Neuron (in vitro differentiated cells): ENCODE measurements around the gene EVC.

Source experiments
- H2AFZ ChIP-seq: one replicate; pipeline ENCODE4 v1.6.1; 2013; ENCODE audit warnings: low read depth, mild to moderate bottlenecking, inconsistent platforms, low read length, moderate library complexity
- H3K27me3 ChIP-seq: one replicate; pipeline ENCODE4 v1.6.1; 2013; ENCODE audit warnings: low read length; ENCODE audit not compliant: insufficient read depth
- H3K36me3 ChIP-seq: one replicate; pipeline ENCODE4 v1.6.1; 2013; ENCODE audit warnings: low read length; ENCODE audit not compliant: insufficient read depth
- H3K4me1 ChIP-seq: one replicate; pipeline ENCODE4 v1.6.1; 2013; ENCODE audit warnings: low read length; ENCODE audit not compliant: insufficient read depth
- H3K4me3 ChIP-seq: 2 replicates; pipeline ENCODE4 v1.5.1; 2013; ENCODE audit warnings: mild to moderate bottlenecking, low read length, moderate library complexity
- H3K9me3 ChIP-seq: one replicate; pipeline ENCODE4 v1.6.1; 2013; ENCODE audit warnings: low read length

EVC gene

DNA sequence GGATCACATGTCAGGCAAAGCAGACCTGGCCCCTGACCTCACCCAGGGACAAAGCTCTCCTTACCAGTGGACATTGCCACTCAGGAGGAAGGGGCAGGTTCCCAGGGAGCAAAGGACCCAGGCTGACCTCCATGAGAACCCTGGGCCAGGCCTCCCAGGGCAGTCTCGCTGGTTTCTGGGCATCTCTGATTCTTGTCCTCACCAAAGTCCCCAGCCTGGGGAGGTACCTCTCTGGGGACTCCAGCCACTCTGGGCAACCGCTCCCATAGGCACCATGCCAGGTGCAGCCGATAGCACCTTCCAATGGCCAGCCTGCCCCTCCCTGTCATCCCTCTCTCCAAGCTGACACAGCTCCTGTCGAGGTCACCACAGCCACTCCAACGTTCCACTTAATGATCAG is 10.5 kb upstream of the EVC start:
- peaks cover 6% of the 10 kb centered on the region for H3K27me3 ChIP-seq
- no peaks in the 10 kb centered on the region for H3K4me1 ChIP-seq
- no peak overlapping the region for H2AFZ ChIP-seq
- no peak overlapping the region for H3K4me3 ChIP-seq
- no peaks in the 10 kb centered on the region for H3K36me3 ChIP-seq
- H3K9me3 ChIP-seq, result peaks cover 5% of the 10 kb centered on the region

DNA sequence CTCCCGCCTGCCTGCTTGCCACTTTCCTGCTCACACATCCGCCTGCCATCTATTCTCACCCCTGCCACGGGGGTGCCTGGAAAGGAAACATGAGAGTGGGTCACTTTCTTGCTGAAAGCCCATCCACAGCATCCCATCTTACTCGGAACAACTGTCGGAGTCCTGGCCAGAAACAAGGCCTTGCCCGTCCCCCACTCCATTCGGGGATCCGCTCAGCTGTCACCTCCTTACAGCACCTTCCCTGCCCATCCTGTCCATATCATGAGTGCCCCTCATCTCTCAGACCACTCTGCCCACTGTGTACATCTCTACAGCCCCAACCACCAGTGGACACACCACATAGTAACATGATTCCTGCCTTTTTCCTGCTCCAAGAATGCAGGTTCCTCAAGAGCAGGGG is 9.0 kb upstream of the EVC start:
- H2AFZ ChIP-seq, result no peak overlapping the region
- no peak overlapping the region for H3K4me3 ChIP-seq
- peaks cover 7% of the 10 kb centered on the region for H3K27me3 ChIP-seq
- no peaks in the 10 kb centered on the region for H3K36me3 ChIP-seq
- H3K4me1 ChIP-seq, result no peaks in the 10 kb centered on the region
- H3K9me3 ChIP-seq, result peaks cover 5% of the 10 kb centered on the region

DNA sequence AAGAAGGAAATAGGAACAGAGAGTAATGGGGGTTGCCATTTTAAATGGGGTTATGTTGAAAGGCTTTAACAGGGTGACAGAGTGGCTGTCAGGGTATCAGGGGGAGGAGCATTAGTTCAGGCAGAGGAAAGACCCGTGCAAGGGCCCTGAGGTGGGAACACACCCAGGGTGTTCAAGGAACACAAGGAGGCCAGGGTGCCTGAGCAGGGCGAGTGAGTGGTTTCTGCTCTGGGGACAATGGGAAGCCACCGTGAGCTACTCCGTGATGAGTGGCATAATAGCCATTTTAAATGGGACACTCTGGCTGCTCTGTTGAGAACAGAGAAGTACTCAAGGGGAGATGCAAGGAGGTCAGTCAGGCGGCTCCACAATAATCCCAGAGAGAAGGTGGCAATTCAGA is 7.2 kb upstream of the EVC start:
- Histone ChIP-seq H3K36me3 (no peaks in the 10 kb centered on the region), H2AFZ (no peak overlapping the region), H3K27me3 (peaks cover 20% of the 10 kb centered on the region), H3K4me3 (no peak overlapping the region), H3K9me3 (peaks cover 5% of the 10 kb centered on the region), H3K4me1 (no peaks in the 10 kb centered on the region)

DNA sequence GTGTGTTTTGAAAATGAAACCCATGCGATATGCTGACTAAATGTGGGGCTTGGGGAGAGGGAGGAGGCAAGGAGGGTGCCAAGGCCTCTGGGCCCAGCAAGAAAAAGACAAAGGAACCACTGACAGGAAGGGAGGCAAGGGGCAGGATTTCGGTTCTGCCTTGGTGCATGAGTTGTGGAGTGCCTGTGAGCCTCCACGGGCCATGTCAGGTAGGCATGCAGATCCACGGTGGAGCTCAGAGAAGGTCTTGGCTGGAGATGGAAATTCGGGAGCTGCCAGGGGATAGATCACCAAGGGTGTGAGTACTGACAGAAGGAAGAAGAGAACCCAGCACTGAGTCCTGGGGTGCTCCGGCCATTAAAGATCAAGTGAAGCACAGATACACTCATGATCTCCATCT is 6.7 kb upstream of the EVC start:
- Histone ChIP-seq H2AFZ (no peak overlapping the region), H3K4me3 (no peak overlapping the region), H3K9me3 (peaks cover 5% of the 10 kb centered on the region), H3K36me3 (no peaks in the 10 kb centered on the region), H3K27me3 (peaks cover 24% of the 10 kb centered on the region), H3K4me1 (no peaks in the 10 kb centered on the region)

DNA sequence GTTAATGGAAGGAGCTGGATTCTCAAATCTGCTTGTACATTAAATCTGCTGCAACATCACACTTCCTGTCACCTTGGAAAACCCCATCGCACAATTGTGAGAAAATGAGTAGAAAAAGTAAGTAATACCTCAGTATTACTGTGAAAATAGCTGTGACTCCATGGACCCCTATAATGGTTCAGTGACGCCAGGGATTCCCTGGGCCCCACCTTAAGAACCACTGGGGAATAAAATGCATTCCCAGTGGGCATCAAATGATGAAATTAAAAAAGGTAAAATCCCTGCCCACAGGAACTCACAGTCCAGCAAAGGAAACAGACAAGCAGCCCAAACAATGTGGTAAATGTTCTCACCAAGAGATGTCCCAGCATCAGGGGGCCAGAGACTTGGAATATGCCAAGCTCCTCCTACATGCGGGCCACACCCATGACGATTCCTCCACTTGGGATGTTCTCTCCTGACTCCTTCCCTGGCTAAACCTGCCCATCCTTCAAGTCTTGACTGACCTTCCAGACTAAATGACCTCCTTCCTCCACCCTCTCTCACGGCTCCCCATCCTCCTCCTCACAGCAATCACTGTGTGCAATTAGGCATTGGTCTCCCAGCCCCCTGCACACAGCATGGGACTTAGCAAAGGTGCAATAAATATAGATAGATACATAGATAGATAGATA is 5.2 kb upstream of the EVC start:
- Histone ChIP-seq H3K4me3 (no peak overlapping the region), H3K9me3 (peaks cover 5% of the 10 kb centered on the region), H2AFZ (no peak overlapping the region), H3K36me3 (no peaks in the 10 kb centered on the region), H3K27me3 (peaks cover 31% of the 10 kb centered on the region), H3K4me1 (no peaks in the 10 kb centered on the region)

DNA sequence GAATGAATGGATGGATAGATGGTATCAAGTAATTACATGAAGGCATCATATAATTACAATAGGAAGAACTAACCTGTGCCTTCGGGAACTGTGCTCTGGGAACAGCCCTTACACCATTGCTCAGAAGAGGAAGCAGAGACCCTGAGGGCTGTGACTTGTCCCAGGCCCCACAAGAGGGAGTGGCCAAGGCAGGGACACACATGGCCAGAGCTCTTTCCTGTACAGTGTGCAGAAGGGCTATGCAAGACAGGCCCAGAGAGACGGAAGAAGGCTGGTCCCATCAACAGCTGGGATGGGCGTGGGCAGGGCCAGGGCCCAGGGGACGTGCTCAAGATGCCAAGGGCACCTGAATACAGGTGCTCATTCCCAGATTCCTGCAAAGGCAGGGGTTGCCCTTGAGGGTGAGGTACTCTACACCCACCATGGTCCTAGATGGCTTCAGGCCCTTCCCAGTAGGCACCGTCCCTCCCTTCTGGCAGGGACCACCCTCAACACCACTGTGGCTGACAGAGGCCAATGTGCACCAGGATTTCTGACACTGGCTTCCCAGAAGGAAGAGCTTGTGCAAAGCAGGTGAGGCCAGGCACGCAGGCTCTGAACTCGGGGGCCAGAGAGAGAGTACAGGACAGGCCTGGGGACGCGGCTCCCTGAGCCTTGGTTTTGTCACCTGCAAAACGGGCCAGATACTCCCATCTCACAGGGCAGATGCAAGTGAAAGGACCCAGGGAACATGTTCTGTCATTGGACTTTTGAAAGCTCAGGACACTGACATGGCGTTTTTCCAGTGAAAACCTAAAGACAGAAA is 4.3 kb upstream of the EVC start:
- Histone ChIP-seq H3K9me3 (peaks cover 5% of the 10 kb centered on the region), H2AFZ (no peak overlapping the region), H3K4me1 (peaks cover 2% of the 10 kb centered on the region), H3K4me3 (no peak overlapping the region), H3K36me3 (no peaks in the 10 kb centered on the region), H3K27me3 (peaks cover 31% of the 10 kb centered on the region)

DNA sequence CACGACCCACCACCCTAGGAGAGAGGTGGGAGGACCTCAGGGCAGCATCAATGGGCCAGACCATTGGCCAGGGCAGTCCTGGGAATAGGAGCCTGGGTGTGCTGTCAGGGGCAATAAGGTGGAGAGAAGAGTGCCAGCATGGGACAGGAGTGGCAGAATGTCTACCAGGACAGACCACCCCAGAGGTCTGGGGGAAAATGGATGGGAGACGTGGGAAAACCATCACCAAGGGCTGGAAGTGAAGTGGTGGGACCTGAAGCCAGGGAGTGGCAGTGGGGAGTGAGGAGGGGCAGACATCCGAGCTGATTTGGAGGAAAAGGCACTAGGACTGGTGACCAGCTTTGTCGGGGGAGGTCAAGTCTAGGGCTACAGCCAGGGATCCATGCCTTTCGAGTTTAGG is 3.6 kb upstream of the EVC start:
- peaks cover 31% of the 10 kb centered on the region for H3K27me3 ChIP-seq
- H3K4me1 ChIP-seq, result peaks cover 7% of the 10 kb centered on the region
- no peaks in the 10 kb centered on the region for H3K36me3 ChIP-seq
- peaks cover 5% of the 10 kb centered on the region for H3K9me3 ChIP-seq
- no peak overlapping the region for H3K4me3 ChIP-seq
- no peak overlapping the region for H2AFZ ChIP-seq

DNA sequence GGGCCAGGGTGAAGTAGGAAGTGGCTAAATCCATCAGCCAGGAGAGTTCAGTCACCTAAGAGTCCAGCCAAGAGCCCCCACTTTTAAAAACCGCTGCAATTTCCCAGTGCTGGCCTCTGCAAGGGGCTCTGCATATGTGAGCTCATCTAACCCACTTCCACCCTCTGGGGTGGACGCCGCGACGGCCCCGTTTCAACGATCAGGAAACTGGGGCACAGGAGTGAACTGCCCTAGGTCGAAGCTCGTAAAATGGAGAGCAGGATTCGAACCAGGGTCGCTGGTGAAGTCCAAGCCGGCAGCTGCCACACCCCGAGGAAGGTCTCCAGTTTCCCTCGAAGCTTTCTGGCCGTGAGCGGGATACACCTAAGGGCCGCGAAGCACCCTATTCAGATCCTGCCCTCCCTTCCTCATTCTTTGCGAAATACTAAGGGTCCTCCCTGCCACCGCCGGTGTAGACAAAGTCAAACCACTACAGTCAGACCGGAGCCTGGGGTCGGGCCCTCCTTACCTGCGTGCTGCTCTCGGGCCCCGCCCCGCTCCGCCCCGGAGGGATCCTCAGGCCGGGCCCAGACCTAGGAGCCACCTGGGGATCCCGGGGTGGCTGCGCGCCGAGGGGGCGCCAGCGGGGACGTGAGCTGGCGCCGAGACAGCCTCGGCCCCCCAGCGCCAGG is 3.1 kb upstream of the EVC start:
- no peak overlapping the region for H2AFZ ChIP-seq
- peaks cover 7% of the 10 kb centered on the region for H3K4me1 ChIP-seq
- no peaks in the 10 kb centered on the region for H3K36me3 ChIP-seq

DNA sequence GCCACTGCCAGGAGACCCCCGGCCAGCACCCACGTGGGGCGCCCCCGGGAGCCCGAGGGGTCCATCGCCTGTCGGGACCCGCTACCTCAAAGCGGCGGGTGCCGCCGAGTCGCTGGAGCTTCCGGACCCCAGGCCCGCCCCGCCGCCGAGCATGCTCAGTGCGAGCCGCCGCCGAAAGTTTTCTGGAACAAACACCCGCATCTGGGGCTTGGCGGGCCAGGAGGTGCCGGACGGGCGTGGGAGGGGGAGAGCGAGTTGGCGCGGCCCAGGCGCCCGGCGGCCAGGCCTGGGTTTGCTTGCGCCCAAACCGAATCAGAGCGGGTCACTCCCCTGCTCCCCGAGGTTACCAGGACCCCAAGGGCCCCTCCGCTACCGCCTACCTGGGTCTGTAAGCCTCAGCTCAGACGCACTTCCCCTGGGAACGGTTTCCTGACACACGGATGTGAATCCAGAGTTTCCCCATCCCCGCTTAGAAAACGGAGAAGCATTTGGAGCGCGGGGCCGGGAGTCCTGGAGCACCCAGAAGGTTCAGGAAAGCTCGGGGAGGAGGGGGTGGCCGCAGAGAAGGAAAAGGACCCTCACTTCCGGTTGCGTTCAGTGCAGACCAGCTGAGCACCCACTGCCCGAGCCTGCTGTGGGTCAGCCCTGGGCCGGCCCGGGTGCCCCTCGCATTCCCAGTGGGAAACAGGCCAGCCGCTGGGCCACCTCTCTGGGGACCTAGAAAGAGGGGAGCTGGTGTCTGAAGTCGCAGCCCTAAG is 2.4 kb upstream of the EVC start, which contains the start of gene EVC2:
Gene EVC2 (minus strand): TSS at position 111 of the 758 bp plus-strand sequence. CDS start 46 bp downstream, at position 65.
- Histone ChIP-seq H3K4me3 (no peak within 1 kb of the TSS), H3K27me3 (peaks cover 31% of the 10 kb centered on the region), H3K9me3 (peaks cover 5% of the 10 kb centered on the region), H3K36me3 (no peaks in the 10 kb centered on the region), H2AFZ (no peak within 1 kb of the TSS), H3K4me1 (peaks cover 7% of the 10 kb centered on the region)

More for the DNA sequence above, 3.1 kb upstream of the EVC start:
- Histone ChIP-seq H3K27me3 (peaks cover 31% of the 10 kb centered on the region), H3K4me3 (no peak overlapping the region), H3K9me3 (peaks cover 5% of the 10 kb centered on the region)

DNA sequence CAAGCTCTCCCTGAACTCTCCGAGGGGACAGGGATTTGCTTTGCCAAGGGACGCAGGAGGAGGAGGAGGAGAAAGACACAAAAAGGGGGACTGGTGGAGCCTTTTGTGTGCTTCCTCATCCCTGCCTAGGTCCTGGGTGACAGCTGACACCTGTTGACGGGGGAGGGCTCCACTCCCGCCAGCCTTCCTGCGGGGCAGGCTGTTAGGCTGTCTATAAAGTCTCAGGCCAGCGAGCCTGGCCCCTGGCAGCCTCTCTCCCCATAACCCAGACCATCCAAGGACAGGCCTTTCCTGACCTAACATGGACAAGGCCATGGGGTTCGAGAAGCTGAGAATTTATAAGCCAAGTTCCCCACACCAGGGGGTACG is 1.8 kb upstream of the EVC start:
- H3K4me3 ChIP-seq, result no peak overlapping the region
- H2AFZ ChIP-seq, result no peak overlapping the region
- no peaks in the 10 kb centered on the region for H3K36me3 ChIP-seq
- H3K4me1 ChIP-seq, result peaks cover 7% of the 10 kb centered on the region
- H3K27me3 ChIP-seq, result peaks cover 31% of the 10 kb centered on the region
- H3K9me3 ChIP-seq, result peaks cover 2% of the 10 kb centered on the region

DNA sequence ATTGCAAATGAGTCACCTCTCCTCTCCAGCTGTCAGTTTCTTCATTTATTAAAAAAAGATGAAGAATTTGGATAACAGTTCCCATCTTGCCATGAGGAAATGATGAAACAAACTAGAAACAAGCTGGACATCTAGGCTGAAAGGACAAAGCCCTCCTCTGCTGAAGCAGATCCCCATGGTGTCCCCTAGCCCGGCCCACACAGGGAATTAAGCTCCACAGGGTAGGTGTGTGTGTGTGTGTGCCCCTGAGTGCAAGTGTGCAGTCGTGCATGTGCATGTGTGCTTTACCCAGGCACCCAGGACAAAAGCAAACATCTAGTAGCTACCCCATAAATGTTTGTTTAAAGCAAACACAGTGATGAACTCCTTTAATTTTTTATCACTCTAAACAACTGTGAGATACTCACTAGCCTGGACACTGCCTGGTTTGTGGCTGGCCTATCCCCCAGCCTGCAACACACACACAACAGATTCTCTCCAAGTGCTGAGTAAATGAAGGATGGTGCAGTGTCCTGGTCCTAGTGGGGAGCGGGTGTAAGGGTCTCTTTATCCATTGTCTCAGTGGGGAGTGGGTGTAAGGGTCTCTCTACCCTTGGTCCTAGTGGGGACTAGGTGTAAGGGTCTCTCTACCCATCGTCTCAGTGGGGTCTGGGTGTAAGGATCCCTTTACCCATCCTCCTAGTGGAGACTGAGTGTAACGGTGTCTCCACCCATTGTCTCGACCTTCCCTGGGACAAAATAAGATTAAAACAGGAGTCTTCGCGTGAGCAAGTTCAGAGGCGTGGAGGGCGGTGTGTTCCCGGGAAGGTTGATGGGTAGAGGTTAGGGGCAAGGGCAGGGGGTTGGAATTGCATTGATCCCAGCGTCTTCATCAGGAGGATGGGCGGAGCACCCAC is 688 bp upstream of the EVC start:
- H3K27me3 ChIP-seq, result peaks cover 31% of the 10 kb centered on the region
- H3K36me3 ChIP-seq, result no peaks in the 10 kb centered on the region
- H3K9me3 ChIP-seq, result peaks cover 4% of the 10 kb centered on the region
- H3K4me1 ChIP-seq, result peaks cover 7% of the 10 kb centered on the region
- peak overlapping the region; percentile 89 for H2AFZ ChIP-seq
- H3K4me3 ChIP-seq, result peak overlapping the region; percentile 49
